ENCODE measurements around the gene TESPA1.

The TESPA1 gene

GRCh38 chr12:54981796-54982195 is 2.8 kb downstream of the TESPA1 start:
- no peak for DNase-seq (ENCODE audit: low read depth)
- no peaks in the 10 kb centered on the region for H3K9me3 ChIP-seq (ENCODE audit: control insufficient read depth, low read length)

GRCh38 chr12:54980341-54980740 is 4.2 kb downstream of the TESPA1 start:
- H3K36me3 ChIP-seq (ENCODE audit: control insufficient read depth, insufficient read depth, low read length, severe bottlenecking) = no peaks in the 10 kb centered on the region
- H3K4me3 ChIP-seq (ENCODE audit: low read length) = no peak overlapping the region
- H3K27me3 ChIP-seq (replicated peaks; ENCODE audit: control insufficient read depth, insufficient read depth, low read length) = peaks cover 19% of the 10 kb centered on the region
- no peak for DNase-seq (ENCODE audit: low read depth)
- H3K9me3 ChIP-seq (ENCODE audit: control insufficient read depth, low read length) = no peaks in the 10 kb centered on the region
- H3K9ac ChIP-seq (ENCODE audit: low read length) = no peak overlapping the region
- peaks cover 12% of the 10 kb centered on the region for H3K4me1 ChIP-seq (ENCODE audit: control insufficient read depth, insufficient read depth, low read length)

More at GRCh38 chr12:54981796-54982195, 2.8 kb downstream of the TESPA1 start:
- peaks cover 27% of the 10 kb centered on the region for H3K27me3 ChIP-seq (replicated peaks; ENCODE audit: control insufficient read depth, insufficient read depth, low read length)
- no peaks in the 10 kb centered on the region for H3K36me3 ChIP-seq (ENCODE audit: control insufficient read depth, insufficient read depth, low read length, severe bottlenecking)
- no peak overlapping the region for H3K9ac ChIP-seq (ENCODE audit: low read length)
- no peak overlapping the region for H3K4me3 ChIP-seq (ENCODE audit: low read length)
- H3K4me1 ChIP-seq (ENCODE audit: control insufficient read depth, insufficient read depth, low read length) = peaks cover 9% of the 10 kb centered on the region

GRCh38 chr12:54977857-54978256 is 6.7 kb downstream of the TESPA1 start:
- peaks cover 12% of the 10 kb centered on the region for H3K4me1 ChIP-seq (ENCODE audit: control insufficient read depth, insufficient read depth, low read length)
- no peaks in the 10 kb centered on the region for H3K27me3 ChIP-seq (replicated peaks; ENCODE audit: control insufficient read depth, insufficient read depth, low read length)
- no peaks in the 10 kb centered on the region for H3K36me3 ChIP-seq (ENCODE audit: control insufficient read depth, insufficient read depth, low read length, severe bottlenecking)
- no peak overlapping the region for H3K9ac ChIP-seq (ENCODE audit: low read length)
- H3K4me3 ChIP-seq (ENCODE audit: low read length) = no peak overlapping the region
- H3K9me3 ChIP-seq (ENCODE audit: control insufficient read depth, low read length) = no peaks in the 10 kb centered on the region
- DNase-seq (ENCODE audit: low read depth) = no peak

GRCh38 chr12:54977155-54977554 is 7.4 kb downstream of the TESPA1 start:
- Histone ChIP-seq H3K36me3 (ENCODE audit: control insufficient read depth, insufficient read depth, low read length, severe bottlenecking) (no peaks in the 10 kb centered on the region), H3K9me3 (ENCODE audit: control insufficient read depth, low read length) (no peaks in the 10 kb centered on the region), H3K4me1 (ENCODE audit: control insufficient read depth, insufficient read depth, low read length) (peaks cover 12% of the 10 kb centered on the region), H3K4me3 (ENCODE audit: low read length) (no peak overlapping the region), H3K9ac (ENCODE audit: low read length) (no peak overlapping the region), H3K27me3 (replicated peaks; ENCODE audit: control insufficient read depth, insufficient read depth, low read length) (no peaks in the 10 kb centered on the region)
- peak; percentile 53 for DNase-seq (ENCODE audit: low read depth)

GRCh38 chr12:54975875-54976274 is 8.7 kb downstream of the TESPA1 start:
- Histone ChIP-seq H3K36me3 (ENCODE audit: control insufficient read depth, insufficient read depth, low read length, severe bottlenecking) (no peaks in the 10 kb centered on the region), H3K9me3 (ENCODE audit: control insufficient read depth, low read length) (no peaks in the 10 kb centered on the region), H3K4me1 (ENCODE audit: control insufficient read depth, insufficient read depth, low read length) (peaks cover 12% of the 10 kb centered on the region), H3K9ac (ENCODE audit: low read length) (no peak overlapping the region), H3K27me3 (replicated peaks; ENCODE audit: control insufficient read depth, insufficient read depth, low read length) (no peaks in the 10 kb centered on the region), H3K4me3 (ENCODE audit: low read length) (no peak overlapping the region)
- no peak for DNase-seq (ENCODE audit: low read depth)

GRCh38 chr12:54975272-54975671 is 9.3 kb downstream of the TESPA1 start:
- no peak overlapping the region for H3K4me3 ChIP-seq (ENCODE audit: low read length)
- H3K9ac ChIP-seq (ENCODE audit: low read length) = no peak overlapping the region
- no peak for DNase-seq (ENCODE audit: low read depth)
- H3K9me3 ChIP-seq (ENCODE audit: control insufficient read depth, low read length) = no peaks in the 10 kb centered on the region
- no peaks in the 10 kb centered on the region for H3K36me3 ChIP-seq (ENCODE audit: control insufficient read depth, insufficient read depth, low read length, severe bottlenecking)
- peaks cover 12% of the 10 kb centered on the region for H3K4me1 ChIP-seq (ENCODE audit: control insufficient read depth, insufficient read depth, low read length)
- H3K27me3 ChIP-seq (replicated peaks; ENCODE audit: control insufficient read depth, insufficient read depth, low read length) = no peaks in the 10 kb centered on the region

GRCh38 chr12:54974279-54974678 is 10.3 kb downstream of the TESPA1 start:
- Histone ChIP-seq H3K4me1 (ENCODE audit: control insufficient read depth, insufficient read depth, low read length) (peaks cover 12% of the 10 kb centered on the region), H3K27me3 (replicated peaks; ENCODE audit: control insufficient read depth, insufficient read depth, low read length) (no peaks in the 10 kb centered on the region), H3K4me3 (ENCODE audit: low read length) (no peak overlapping the region), H3K36me3 (ENCODE audit: control insufficient read depth, insufficient read depth, low read length, severe bottlenecking) (no peaks in the 10 kb centered on the region), H3K9me3 (ENCODE audit: control insufficient read depth, low read length) (no peaks in the 10 kb centered on the region), H3K9ac (ENCODE audit: low read length) (no peak overlapping the region)
- no peak for DNase-seq (ENCODE audit: low read depth)

GRCh38 chr12:54973556-54973955 is 11.0 kb downstream of the TESPA1 start:
- Histone ChIP-seq H3K9me3 (ENCODE audit: control insufficient read depth, low read length) (no peaks in the 10 kb centered on the region), H3K27me3 (replicated peaks; ENCODE audit: control insufficient read depth, insufficient read depth, low read length) (no peaks in the 10 kb centered on the region), H3K4me1 (ENCODE audit: control insufficient read depth, insufficient read depth, low read length) (peaks cover 12% of the 10 kb centered on the region), H3K9ac (ENCODE audit: low read length) (no peak overlapping the region), H3K4me3 (ENCODE audit: low read length) (no peak overlapping the region), H3K36me3 (ENCODE audit: control insufficient read depth, insufficient read depth, low read length, severe bottlenecking) (no peaks in the 10 kb centered on the region)
- no peak for DNase-seq (ENCODE audit: low read depth)

GRCh38 chr12:54970741-54971140 is 13.8 kb downstream of the TESPA1 start:
- no peak overlapping the region for H3K4me3 ChIP-seq (ENCODE audit: low read length)

GRCh38 chr12:54968181-54968730 is 16.3 kb downstream of the TESPA1 start:
- Histone ChIP-seq H3K27me3 (replicated peaks; ENCODE audit: control insufficient read depth, insufficient read depth, low read length) (peaks cover 2% of the 10 kb centered on the region), H3K9ac (ENCODE audit: low read length) (no peak overlapping the region), H3K4me3 (ENCODE audit: low read length) (no peak overlapping the region), H3K36me3 (ENCODE audit: control insufficient read depth, insufficient read depth, low read length, severe bottlenecking) (no peaks in the 10 kb centered on the region), H3K4me1 (ENCODE audit: control insufficient read depth, insufficient read depth, low read length) (peaks cover 3% of the 10 kb centered on the region), H3K9me3 (ENCODE audit: control insufficient read depth, low read length) (no peaks in the 10 kb centered on the region)
- DNase-seq (ENCODE audit: low read depth) = no peak

More at GRCh38 chr12:54970741-54971140, 13.8 kb downstream of the TESPA1 start:
- no peak for DNase-seq (ENCODE audit: low read depth)
- Histone ChIP-seq H3K27me3 (replicated peaks; ENCODE audit: control insufficient read depth, insufficient read depth, low read length) (no peaks in the 10 kb centered on the region), H3K36me3 (ENCODE audit: control insufficient read depth, insufficient read depth, low read length, severe bottlenecking) (no peaks in the 10 kb centered on the region), H3K4me1 (ENCODE audit: control insufficient read depth, insufficient read depth, low read length) (peaks cover 3% of the 10 kb centered on the region), H3K9ac (ENCODE audit: low read length) (no peak overlapping the region), H3K9me3 (ENCODE audit: control insufficient read depth, low read length) (no peaks in the 10 kb centered on the region)

GRCh38 chr12:54967461-54967860 is 17.1 kb downstream of the TESPA1 start:
- H3K4me1 ChIP-seq (ENCODE audit: control insufficient read depth, insufficient read depth, low read length) = peaks cover 3% of the 10 kb centered on the region
- H3K9me3 ChIP-seq (ENCODE audit: control insufficient read depth, low read length) = no peaks in the 10 kb centered on the region
- no peaks in the 10 kb centered on the region for H3K36me3 ChIP-seq (ENCODE audit: control insufficient read depth, insufficient read depth, low read length, severe bottlenecking)
- DNase-seq (ENCODE audit: low read depth) = no peak
- H3K27me3 ChIP-seq (replicated peaks; ENCODE audit: control insufficient read depth, insufficient read depth, low read length) = peaks cover 5% of the 10 kb centered on the region
- no peak overlapping the region for H3K9ac ChIP-seq (ENCODE audit: low read length)
- H3K4me3 ChIP-seq (ENCODE audit: low read length) = no peak overlapping the region

- DNase-seq (ENCODE audit: low read depth) = no peak
- H3K9me3 ChIP-seq (ENCODE audit: control insufficient read depth, low read length) = no peaks in the 10 kb centered on the region
- H3K9ac ChIP-seq (ENCODE audit: low read length) = no peak overlapping the region
- H3K36me3 ChIP-seq (ENCODE audit: control insufficient read depth, insufficient read depth, low read length, severe bottlenecking) = no peaks in the 10 kb centered on the region
- H3K4me1 ChIP-seq (ENCODE audit: control insufficient read depth, insufficient read depth, low read length) = peaks cover 9% of the 10 kb centered on the region
- no peak overlapping the region for H3K4me3 ChIP-seq (ENCODE audit: low read length)
- H3K27me3 ChIP-seq (replicated peaks; ENCODE audit: control insufficient read depth, insufficient read depth, low read length) = peaks cover 16% of the 10 kb centered on the region
Measured at GRCh38 chr12:54961190-54961589, 23.4 kb downstream of the TESPA1 start.

Measured in adipocyte (in vitro differentiated cells).